GM10266 (cell line): ENCODE results near the gene ACO1.

Experiments used
- DNase-seq: peaks from one replicate; pipeline ENCODE4 v3.0.0; 2012; ENCODE audit errors: extremely low spot score
- TF ChIP-seq, protein P1 (sequence below): IDR thresholded peaks from 2 replicates; pipeline ENCODE4 v1.5.1; 2012; ENCODE audit warnings: mild to moderate bottlenecking, low read depth; ENCODE audit not compliant: control insufficient read depth, insufficient read depth; ENCODE audit errors: missing control alignments

The ACO1 gene

DNA sequence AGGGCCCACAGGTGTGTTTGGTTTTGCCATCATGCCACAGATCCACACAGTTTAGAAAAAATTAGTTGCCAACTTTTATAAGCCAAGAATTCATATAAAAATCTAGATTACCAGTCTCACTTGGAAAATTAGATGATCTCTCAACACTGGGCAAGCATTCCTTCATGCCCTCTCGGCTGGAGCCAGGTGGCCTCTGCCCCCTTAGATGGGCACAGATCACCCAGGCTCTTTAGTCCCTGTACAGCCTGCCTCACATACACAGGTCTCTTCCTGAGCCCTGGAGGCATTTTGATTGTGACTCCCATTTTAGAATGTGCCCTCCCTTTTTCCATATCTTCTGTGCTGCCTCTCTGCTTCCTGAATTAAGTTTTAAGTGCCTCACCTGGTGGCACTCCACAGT, 20.0 kb downstream of the ACO1 start:
- no peak for DNase-seq

DNA sequence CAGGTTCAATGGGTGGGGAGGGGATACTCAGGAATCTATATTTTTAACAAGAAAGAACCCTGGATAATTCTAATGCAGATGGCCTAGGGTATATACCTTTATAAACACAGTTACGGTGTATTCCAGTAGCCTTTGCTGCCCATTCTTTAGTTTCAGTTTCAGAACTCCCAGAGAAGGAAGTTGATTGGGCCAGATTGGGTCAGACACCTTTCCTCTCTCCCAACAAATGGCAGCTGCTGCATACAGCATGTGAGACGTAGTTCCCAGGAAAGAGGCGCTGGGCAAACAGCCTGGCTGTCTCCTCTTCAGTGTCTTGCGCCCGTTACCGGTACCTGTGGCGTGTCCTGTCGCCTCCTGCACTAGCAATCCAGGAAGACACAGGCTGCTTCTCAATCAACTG, 20.4 kb downstream of the ACO1 start:
- TF ChIP-seq, protein P1, sequence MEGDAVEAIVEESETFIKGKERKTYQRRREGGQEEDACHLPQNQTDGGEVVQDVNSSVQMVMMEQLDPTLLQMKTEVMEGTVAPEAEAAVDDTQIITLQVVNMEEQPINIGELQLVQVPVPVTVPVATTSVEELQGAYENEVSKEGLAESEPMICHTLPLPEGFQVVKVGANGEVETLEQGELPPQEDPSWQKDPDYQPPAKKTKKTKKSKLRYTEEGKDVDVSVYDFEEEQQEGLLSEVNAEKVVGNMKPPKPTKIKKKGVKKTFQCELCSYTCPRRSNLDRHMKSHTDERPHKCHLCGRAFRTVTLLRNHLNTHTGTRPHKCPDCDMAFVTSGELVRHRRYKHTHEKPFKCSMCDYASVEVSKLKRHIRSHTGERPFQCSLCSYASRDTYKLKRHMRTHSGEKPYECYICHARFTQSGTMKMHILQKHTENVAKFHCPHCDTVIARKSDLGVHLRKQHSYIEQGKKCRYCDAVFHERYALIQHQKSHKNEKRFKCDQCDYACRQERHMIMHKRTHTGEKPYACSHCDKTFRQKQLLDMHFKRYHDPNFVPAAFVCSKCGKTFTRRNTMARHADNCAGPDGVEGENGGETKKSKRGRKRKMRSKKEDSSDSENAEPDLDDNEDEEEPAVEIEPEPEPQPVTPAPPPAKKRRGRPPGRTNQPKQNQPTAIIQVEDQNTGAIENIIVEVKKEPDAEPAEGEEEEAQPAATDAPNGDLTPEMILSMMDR: no peak
- DNase-seq: no peak

More for the DNA sequence above, 20.0 kb downstream of the ACO1 start:
- TF ChIP-seq, protein P1: no peak

DNA sequence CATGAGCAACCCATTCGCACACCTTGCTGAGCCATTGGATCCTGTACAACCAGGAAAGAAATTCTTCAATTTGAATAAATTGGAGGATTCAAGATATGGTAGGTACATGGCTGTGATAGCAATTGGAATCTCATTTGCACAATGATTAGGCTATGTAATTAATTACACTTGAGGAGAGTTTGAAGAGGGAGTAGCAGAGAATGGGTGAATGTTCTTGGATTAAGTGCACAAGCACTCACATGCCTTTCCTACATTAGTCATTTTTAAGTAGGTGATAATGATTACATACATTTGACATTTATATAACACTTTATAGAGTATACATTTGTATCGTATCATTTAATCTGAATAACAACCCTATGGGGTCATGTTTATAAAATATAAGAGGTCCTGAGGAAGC, 21.1 kb downstream of the ACO1 start:
- TF ChIP-seq, protein P1: no peak
- DNase-seq: no peak

DNA sequence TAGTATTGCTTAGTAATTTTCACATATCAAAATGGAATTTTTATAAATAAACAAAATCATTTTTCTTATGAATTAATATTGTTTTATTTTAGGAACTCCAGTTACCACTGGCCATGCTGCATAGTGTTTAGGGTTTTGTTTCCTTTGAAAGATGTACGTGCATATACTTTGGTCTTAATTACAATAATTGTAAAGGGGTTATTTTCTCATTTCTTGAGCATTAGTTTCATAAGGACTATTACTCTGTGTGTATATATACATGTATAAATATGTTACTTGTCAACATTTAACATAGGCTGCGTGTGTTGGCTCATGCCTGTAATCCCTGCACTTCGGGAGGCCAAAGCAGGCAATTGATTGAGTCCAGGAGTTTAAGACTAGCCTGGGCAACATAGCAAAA, 21.6 kb downstream of the ACO1 start:
- DNase-seq: no peak
- TF ChIP-seq, protein P1: no peak

DNA sequence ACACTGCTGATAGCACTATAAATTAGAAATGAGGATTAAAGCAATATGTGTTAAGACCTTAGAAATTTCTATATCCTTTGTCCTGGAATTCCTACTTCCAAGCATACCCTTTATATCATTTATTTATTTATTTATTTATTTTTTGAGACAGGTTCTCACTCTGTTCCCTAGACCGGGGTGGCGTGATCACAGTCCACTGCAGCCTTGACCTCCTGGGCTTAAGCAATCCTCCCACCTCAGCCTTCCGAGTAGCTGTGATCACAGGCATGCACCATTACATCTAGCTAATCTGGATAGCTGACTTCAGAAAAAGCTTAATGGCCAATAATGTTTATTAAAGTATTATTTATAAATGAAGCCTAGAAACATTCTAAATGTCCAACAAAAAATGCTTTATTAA, 27.3 kb downstream of the ACO1 start:
- TF ChIP-seq, protein P1: no peak
- no peak for DNase-seq

DNA sequence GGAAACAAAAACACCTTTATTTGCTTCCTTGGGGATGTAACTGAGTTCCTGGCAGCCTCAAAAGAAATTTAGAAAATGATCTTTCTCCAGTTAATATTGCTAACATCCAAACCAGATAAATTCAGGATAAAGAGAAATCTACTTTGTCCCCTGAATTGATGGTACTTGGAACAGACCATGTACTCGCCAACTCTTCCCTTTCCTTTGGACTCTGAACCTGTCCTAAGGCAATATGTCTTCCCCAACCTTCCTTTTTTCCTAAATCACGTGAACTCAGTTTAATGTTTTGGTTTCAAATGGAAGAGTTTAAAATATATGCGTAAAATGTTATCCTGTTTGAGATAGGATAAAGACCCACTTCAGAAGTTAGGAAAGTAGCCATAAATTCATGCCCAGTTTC, 28.0 kb downstream of the ACO1 start:
- DNase-seq: no peak
- TF ChIP-seq, protein P1: no peak

DNA sequence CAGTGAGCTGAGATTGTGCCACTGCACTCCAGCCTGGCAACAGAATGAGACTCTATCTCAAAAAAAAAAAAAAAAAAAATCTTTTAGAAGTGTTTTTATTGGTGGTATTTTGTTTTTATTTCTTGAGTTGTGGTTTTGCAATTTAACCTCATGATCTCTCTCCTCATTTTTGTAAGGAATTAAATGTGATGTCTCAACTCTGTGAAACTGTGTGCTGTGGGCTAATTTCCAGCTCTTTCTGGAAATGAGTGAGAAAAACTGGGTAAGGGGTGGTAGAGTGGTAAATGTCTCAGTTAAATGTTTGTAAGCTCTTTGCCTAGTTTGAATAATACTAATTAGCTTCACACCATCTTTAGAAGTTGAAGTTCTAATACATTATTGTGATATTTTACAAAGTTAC, 29.0 kb downstream of the ACO1 start:
- TF ChIP-seq, protein P1: no peak
- no peak for DNase-seq
